ENCODE measurements around the gene ANKRD65. TPM values are rescaled to one million over a fixed set of nuclear protein-coding genes. Genes with fewer than 3 reads are reported as not detected.
"Not testable (repeated sequence)": the region's sequence is repeated elsewhere in the genome, so short reads cannot be mapped to it uniquely, and the experiment has no call there.

Gene ANKRD65
- total RNA-seq, 1 donor from 2014 or later: not detected

DNA sequence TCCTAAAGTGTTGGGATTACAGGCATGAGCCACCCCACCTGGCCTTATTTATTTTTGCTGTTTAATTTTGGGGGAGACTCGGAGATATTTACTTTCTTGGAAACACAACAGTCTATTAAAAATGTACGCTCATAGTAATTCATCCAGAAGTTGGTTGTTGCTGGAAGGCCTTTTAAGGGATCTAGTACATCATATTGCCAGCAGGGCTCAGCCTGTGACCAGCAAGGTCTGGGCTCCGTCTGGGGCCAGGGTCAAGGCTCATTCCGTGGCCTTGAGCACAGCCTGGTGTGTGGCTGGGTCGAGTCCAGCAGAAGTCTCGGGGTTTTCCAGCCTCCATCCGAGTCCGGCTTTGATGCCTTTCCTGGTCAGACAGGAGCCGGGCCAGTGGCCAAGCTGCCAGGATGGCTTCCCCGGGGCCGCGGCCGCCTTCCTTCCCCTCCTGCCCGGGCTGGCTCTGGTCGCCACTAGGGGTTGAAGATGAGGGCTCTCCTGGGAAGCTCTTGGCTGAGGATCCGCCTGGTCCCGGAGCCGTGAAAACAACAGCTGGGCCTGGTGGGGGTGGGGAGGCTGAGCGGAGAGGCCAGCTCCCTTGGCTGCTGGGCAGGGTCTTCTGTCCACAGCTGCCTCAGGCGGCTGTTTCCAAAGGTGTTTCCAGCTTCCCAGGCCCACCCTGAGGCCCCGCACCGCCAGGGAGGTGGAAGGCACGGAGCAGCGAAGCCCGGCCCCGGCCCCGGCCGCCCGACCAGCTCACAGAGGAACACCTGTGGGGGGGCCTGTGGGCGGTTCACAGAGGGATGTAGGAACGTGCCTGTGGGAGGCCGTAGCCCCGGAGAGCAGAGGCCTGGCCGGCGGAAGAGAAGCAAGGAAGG lies 9.3 kb upstream of the ANKRD65 start:
- peak; percentile 93 for DNase-seq (ENCODE audit: low spot score)
- Mint-ChIP-seq H3K36me3 (ENCODE audit: low read depth) (no peaks in the 10 kb centered on the region), H3K27me3 (ENCODE audit: low read depth) (no peaks in the 10 kb centered on the region), H3K9me3 (ENCODE audit: low read depth) (no peaks in the 10 kb centered on the region), H3K27ac (ENCODE audit: unreplicated experiment) (peak overlapping the region; percentile 90), H3K4me3 (ENCODE audit: unreplicated experiment) (no peak overlapping the region), H3K4me1 (ENCODE audit: low read depth) (peaks cover 43% of the 10 kb centered on the region)
- TF ChIP-seq, protein P1, sequence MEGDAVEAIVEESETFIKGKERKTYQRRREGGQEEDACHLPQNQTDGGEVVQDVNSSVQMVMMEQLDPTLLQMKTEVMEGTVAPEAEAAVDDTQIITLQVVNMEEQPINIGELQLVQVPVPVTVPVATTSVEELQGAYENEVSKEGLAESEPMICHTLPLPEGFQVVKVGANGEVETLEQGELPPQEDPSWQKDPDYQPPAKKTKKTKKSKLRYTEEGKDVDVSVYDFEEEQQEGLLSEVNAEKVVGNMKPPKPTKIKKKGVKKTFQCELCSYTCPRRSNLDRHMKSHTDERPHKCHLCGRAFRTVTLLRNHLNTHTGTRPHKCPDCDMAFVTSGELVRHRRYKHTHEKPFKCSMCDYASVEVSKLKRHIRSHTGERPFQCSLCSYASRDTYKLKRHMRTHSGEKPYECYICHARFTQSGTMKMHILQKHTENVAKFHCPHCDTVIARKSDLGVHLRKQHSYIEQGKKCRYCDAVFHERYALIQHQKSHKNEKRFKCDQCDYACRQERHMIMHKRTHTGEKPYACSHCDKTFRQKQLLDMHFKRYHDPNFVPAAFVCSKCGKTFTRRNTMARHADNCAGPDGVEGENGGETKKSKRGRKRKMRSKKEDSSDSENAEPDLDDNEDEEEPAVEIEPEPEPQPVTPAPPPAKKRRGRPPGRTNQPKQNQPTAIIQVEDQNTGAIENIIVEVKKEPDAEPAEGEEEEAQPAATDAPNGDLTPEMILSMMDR (IDR thresholded peaks at IDR 0.05): peak; percentile 53

GRCh38 chr1:1429671-1430073 lies 8.6 kb upstream of the ANKRD65 start:
- Mint-ChIP-seq H3K27ac (ENCODE audit: unreplicated experiment) (peak overlapping the region; percentile 90), H3K27me3 (ENCODE audit: low read depth) (no peaks in the 10 kb centered on the region), H3K4me3 (ENCODE audit: unreplicated experiment) (no peak overlapping the region), H3K36me3 (ENCODE audit: low read depth) (no peaks in the 10 kb centered on the region), H3K9me3 (ENCODE audit: low read depth) (no peaks in the 10 kb centered on the region), H3K4me1 (ENCODE audit: low read depth) (peaks cover 39% of the 10 kb centered on the region)
- TF ChIP-seq, protein P1 (IDR thresholded peaks at IDR 0.05): no peak
- DNase-seq (ENCODE audit: low spot score): no peak

- H3K36me3 Mint-ChIP-seq (ENCODE audit: low read depth); H3K27ac Mint-ChIP-seq (ENCODE audit: unreplicated experiment); DNase-seq (ENCODE audit: low spot score); H3K27me3 Mint-ChIP-seq (ENCODE audit: low read depth); H3K4me3 Mint-ChIP-seq (ENCODE audit: unreplicated experiment); H3K9me3 Mint-ChIP-seq (ENCODE audit: low read depth): not testable (repeated sequence)
- H3K4me1 Mint-ChIP-seq (ENCODE audit: low read depth): peaks cover 36% of the 10 kb centered on the region
Observed at GRCh38 chr1:1428967-1429366, 7.9 kb upstream of the ANKRD65 start.

DNA sequence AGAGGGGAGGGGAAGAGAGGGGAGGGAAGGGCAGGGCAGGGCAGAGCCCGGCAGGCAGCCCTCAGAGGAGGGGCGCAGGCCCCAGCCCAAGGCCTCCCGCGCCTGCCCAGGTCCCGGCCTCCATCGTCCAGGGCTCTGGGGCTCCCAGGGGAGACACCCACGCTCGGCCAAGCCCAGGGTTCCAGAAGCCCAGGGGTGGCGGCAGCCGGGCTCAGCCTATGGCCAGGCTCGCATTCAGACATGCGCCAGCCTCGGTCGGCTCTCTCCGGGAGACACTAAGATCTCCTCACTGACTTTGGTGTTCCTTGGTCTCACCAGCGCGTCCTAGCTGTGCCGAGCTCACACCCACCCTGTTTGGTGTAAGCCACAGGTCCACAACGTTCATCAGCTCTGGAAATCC lies 7.1 kb upstream of the ANKRD65 start:
- H3K36me3 Mint-ChIP-seq (ENCODE audit: low read depth): no peaks in the 10 kb centered on the region
- TF ChIP-seq, protein P1 (IDR thresholded peaks at IDR 0.05): no peak
- H3K27ac Mint-ChIP-seq (ENCODE audit: unreplicated experiment): no peak overlapping the region
- no peaks in the 10 kb centered on the region for H3K9me3 Mint-ChIP-seq (ENCODE audit: low read depth)
- H3K4me3 Mint-ChIP-seq (ENCODE audit: unreplicated experiment): peak overlapping the region; percentile 41
- no peaks in the 10 kb centered on the region for H3K27me3 Mint-ChIP-seq (ENCODE audit: low read depth)
- peak; percentile 81 for DNase-seq (ENCODE audit: low spot score)
- H3K4me1 Mint-ChIP-seq (ENCODE audit: low read depth): peaks cover 31% of the 10 kb centered on the region

DNA sequence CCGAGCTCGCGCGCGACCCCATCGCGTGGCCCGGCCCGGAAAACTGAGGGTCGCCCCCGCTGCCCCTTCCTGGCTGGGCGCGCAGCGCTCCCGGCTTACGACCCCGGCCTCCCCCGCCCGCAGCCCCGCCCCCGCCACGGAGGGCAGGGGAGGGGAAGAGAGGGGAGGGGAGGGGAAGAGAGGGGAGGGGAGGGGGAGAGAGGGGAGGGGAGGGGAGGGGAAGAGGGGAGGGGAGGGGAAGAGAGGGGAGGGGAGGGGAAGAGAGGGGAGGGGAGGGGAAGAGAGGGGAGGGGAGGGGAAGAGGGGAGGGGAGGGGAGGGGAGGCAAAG lies 6.7 kb upstream of the ANKRD65 start:
- H3K27me3 Mint-ChIP-seq (ENCODE audit: low read depth): no peaks in the 10 kb centered on the region
- no peak overlapping the region for H3K4me3 Mint-ChIP-seq (ENCODE audit: unreplicated experiment)
- no peak overlapping the region for H3K27ac Mint-ChIP-seq (ENCODE audit: unreplicated experiment)
- H3K9me3 Mint-ChIP-seq (ENCODE audit: low read depth): no peaks in the 10 kb centered on the region
- no peaks in the 10 kb centered on the region for H3K36me3 Mint-ChIP-seq (ENCODE audit: low read depth)
- peaks cover 28% of the 10 kb centered on the region for H3K4me1 Mint-ChIP-seq (ENCODE audit: low read depth)
- DNase-seq (ENCODE audit: low spot score): no peak
- TF ChIP-seq, protein P1 (IDR thresholded peaks at IDR 0.05): no peak
